Esophagus squamous epithelium (tissue), 4 donors: Measurements from ENCODE around the gene LYSMD3.
"Not testable (repeated sequence)": the region's sequence is repeated elsewhere in the genome, so short reads cannot be mapped to it uniquely, and the experiment has no call there.

Source experiments
- POLR2A ChIP-seq, 4 donors: fragments of 450-650 bp; IDR thresholded peaks; one replicate each; pipeline ENCODE4 v1.6.1; 2017; ENCODE audit warnings: antibody characterized with exemption in 4 of 4, mild to moderate bottlenecking in 4 of 4, moderate library complexity in 3 of 4
- TF ChIP-seq, protein P1 (sequence below), 6 experiments: fragments of 450-650 bp in 4 of 6; fragments of 200-600 bp in 2 of 6; sonication (generic) in 2 of 6; IDR thresholded peaks; one replicate each; pipeline ENCODE4 v1.5.1; 2016 to 2019; ENCODE audit warnings: antibody characterized with exemption in 6 of 6, mild to moderate bottlenecking in 4 of 6, moderate library complexity in 4 of 6

DNA sequence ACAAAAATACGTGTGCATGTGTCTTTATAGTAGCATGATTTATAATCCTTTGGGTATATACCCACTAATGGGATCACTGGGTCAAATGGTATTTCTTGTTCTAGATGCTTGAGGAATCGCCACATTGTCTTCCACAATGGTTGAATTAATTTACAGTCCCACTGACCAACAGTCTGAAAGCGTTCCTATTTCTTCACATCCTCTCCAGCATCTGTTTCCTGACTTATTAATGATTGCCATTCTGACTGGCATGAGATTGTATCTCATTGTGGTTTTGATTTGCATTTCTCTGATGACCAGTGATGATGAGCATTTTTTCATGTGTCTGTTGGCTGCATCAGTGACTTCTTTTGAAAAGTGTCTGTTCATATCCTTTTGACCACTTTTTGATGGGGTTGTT lies 47.2 kb upstream of the LYSMD3 start:
- not testable (repeated sequence) for TF ChIP-seq POLR2A (IDR thresholded peaks at IDR 0.05)
- TF ChIP-seq, protein P1, sequence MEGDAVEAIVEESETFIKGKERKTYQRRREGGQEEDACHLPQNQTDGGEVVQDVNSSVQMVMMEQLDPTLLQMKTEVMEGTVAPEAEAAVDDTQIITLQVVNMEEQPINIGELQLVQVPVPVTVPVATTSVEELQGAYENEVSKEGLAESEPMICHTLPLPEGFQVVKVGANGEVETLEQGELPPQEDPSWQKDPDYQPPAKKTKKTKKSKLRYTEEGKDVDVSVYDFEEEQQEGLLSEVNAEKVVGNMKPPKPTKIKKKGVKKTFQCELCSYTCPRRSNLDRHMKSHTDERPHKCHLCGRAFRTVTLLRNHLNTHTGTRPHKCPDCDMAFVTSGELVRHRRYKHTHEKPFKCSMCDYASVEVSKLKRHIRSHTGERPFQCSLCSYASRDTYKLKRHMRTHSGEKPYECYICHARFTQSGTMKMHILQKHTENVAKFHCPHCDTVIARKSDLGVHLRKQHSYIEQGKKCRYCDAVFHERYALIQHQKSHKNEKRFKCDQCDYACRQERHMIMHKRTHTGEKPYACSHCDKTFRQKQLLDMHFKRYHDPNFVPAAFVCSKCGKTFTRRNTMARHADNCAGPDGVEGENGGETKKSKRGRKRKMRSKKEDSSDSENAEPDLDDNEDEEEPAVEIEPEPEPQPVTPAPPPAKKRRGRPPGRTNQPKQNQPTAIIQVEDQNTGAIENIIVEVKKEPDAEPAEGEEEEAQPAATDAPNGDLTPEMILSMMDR (IDR thresholded peaks at IDR 0.05): not testable (repeated sequence)
